ENCODE measurements around the gene PDE8A.
"Not testable (repeated sequence)": the region's sequence is repeated elsewhere in the genome, so short reads cannot be mapped to it uniquely, and the experiment has no call there.

Gene PDE8A

GRCh38 chr15:85011724-85012123 is 30.1 kb downstream of the PDE8A start:
- H3K36me3 ChIP-seq (ENCODE audit: control insufficient read depth, insufficient read depth, low read length); H3K4me1 ChIP-seq (ENCODE audit: control insufficient read depth, insufficient read depth, low read length); H3K27me3 ChIP-seq (ENCODE audit: control insufficient read depth, insufficient read depth, low read length); H3K27ac ChIP-seq (ENCODE audit: low read depth, low read length); H3K9ac ChIP-seq (ENCODE audit: low read length); H3K4me3 ChIP-seq (ENCODE audit: low read depth, low read length); H3K9me3 ChIP-seq (ENCODE audit: control insufficient read depth, insufficient read depth, low read depth, low read length): not testable (repeated sequence)

GRCh38 chr15:85013785-85014184 is 32.1 kb downstream of the PDE8A start:
- Histone ChIP-seq H3K36me3 (ENCODE audit: control insufficient read depth, insufficient read depth, low read length) (no peaks in the 10 kb centered on the region), H3K27ac (ENCODE audit: low read depth, low read length) (no peak overlapping the region)

GRCh38 chr15:85014932-85015331 is 33.3 kb downstream of the PDE8A start:
- H3K27me3 ChIP-seq (ENCODE audit: control insufficient read depth, insufficient read depth, low read length) = no peaks in the 10 kb centered on the region
- no peaks in the 10 kb centered on the region for H3K9me3 ChIP-seq (ENCODE audit: control insufficient read depth, insufficient read depth, low read depth, low read length)
- peaks cover under 1% of the 10 kb centered on the region for H3K4me1 ChIP-seq (ENCODE audit: control insufficient read depth, insufficient read depth, low read length)
- no peak overlapping the region for H3K27ac ChIP-seq (ENCODE audit: low read depth, low read length)
- no peak overlapping the region for H3K4me3 ChIP-seq (ENCODE audit: low read depth, low read length)
- no peaks in the 10 kb centered on the region for H3K36me3 ChIP-seq (ENCODE audit: control insufficient read depth, insufficient read depth, low read length)
- H3K9ac ChIP-seq (ENCODE audit: low read length) = no peak overlapping the region

More at GRCh38 chr15:85013785-85014184, 32.1 kb downstream of the PDE8A start:
- no peak overlapping the region for H3K4me3 ChIP-seq (ENCODE audit: low read depth, low read length)
- no peaks in the 10 kb centered on the region for H3K27me3 ChIP-seq (ENCODE audit: control insufficient read depth, insufficient read depth, low read length)
- H3K9me3 ChIP-seq (ENCODE audit: control insufficient read depth, insufficient read depth, low read depth, low read length) = no peaks in the 10 kb centered on the region
- H3K4me1 ChIP-seq (ENCODE audit: control insufficient read depth, insufficient read depth, low read length) = no peaks in the 10 kb centered on the region
- H3K9ac ChIP-seq (ENCODE audit: low read length) = no peak overlapping the region

- H3K36me3 ChIP-seq (ENCODE audit: control insufficient read depth, insufficient read depth, low read length) = no peaks in the 10 kb centered on the region
- no peak overlapping the region for H3K9ac ChIP-seq (ENCODE audit: low read length)
- H3K27me3 ChIP-seq (ENCODE audit: control insufficient read depth, insufficient read depth, low read length) = no peaks in the 10 kb centered on the region
- H3K4me3 ChIP-seq (ENCODE audit: low read depth, low read length) = no peak overlapping the region
- peaks cover 3% of the 10 kb centered on the region for H3K4me1 ChIP-seq (ENCODE audit: control insufficient read depth, insufficient read depth, low read length)
- H3K27ac ChIP-seq (ENCODE audit: low read depth, low read length) = no peak overlapping the region
- no peaks in the 10 kb centered on the region for H3K9me3 ChIP-seq (ENCODE audit: control insufficient read depth, insufficient read depth, low read depth, low read length)
Measured at GRCh38 chr15:85016275-85016674, 34.6 kb downstream of the PDE8A start.

GRCh38 chr15:85019815-85020590 is 38.3 kb downstream of the PDE8A start:
- Histone ChIP-seq H3K36me3 (ENCODE audit: control insufficient read depth, insufficient read depth, low read length) (no peaks in the 10 kb centered on the region), H3K27ac (ENCODE audit: low read depth, low read length) (no peak overlapping the region), H3K4me1 (ENCODE audit: control insufficient read depth, insufficient read depth, low read length) (peaks cover 9% of the 10 kb centered on the region), H3K9me3 (ENCODE audit: control insufficient read depth, insufficient read depth, low read depth, low read length) (no peaks in the 10 kb centered on the region), H3K9ac (ENCODE audit: low read length) (no peak overlapping the region), H3K27me3 (ENCODE audit: control insufficient read depth, insufficient read depth, low read length) (no peaks in the 10 kb centered on the region), H3K4me3 (ENCODE audit: low read depth, low read length) (no peak overlapping the region)

- Histone ChIP-seq H3K9me3 (ENCODE audit: control insufficient read depth, insufficient read depth, low read depth, low read length) (no peaks in the 10 kb centered on the region), H3K4me3 (ENCODE audit: low read depth, low read length) (no peak overlapping the region), H3K4me1 (ENCODE audit: control insufficient read depth, insufficient read depth, low read length) (peaks cover 10% of the 10 kb centered on the region), H3K36me3 (ENCODE audit: control insufficient read depth, insufficient read depth, low read length) (no peaks in the 10 kb centered on the region), H3K27me3 (ENCODE audit: control insufficient read depth, insufficient read depth, low read length) (no peaks in the 10 kb centered on the region), H3K27ac (ENCODE audit: low read depth, low read length) (no peak overlapping the region), H3K9ac (ENCODE audit: low read length) (no peak overlapping the region)
Measured at GRCh38 chr15:85021409-85021808, 39.8 kb downstream of the PDE8A start.

GRCh38 chr15:85022860-85023403 is 41.3 kb downstream of the PDE8A start:
- H3K36me3 ChIP-seq (ENCODE audit: control insufficient read depth, insufficient read depth, low read length) = no peaks in the 10 kb centered on the region
- H3K9me3 ChIP-seq (ENCODE audit: control insufficient read depth, insufficient read depth, low read depth, low read length) = no peaks in the 10 kb centered on the region
- no peaks in the 10 kb centered on the region for H3K27me3 ChIP-seq (ENCODE audit: control insufficient read depth, insufficient read depth, low read length)
- H3K4me3 ChIP-seq (ENCODE audit: low read depth, low read length) = no peak overlapping the region
- no peak overlapping the region for H3K9ac ChIP-seq (ENCODE audit: low read length)
- no peak overlapping the region for H3K27ac ChIP-seq (ENCODE audit: low read depth, low read length)
- peaks cover 15% of the 10 kb centered on the region for H3K4me1 ChIP-seq (ENCODE audit: control insufficient read depth, insufficient read depth, low read length)

GRCh38 chr15:85024003-85024402 is 42.3 kb downstream of the PDE8A start:
- no peak overlapping the region for H3K9ac ChIP-seq (ENCODE audit: low read length)
- H3K4me3 ChIP-seq (ENCODE audit: low read depth, low read length) = no peak overlapping the region
- no peak overlapping the region for H3K27ac ChIP-seq (ENCODE audit: low read depth, low read length)
- H3K9me3 ChIP-seq (ENCODE audit: control insufficient read depth, insufficient read depth, low read depth, low read length) = no peaks in the 10 kb centered on the region
- H3K36me3 ChIP-seq (ENCODE audit: control insufficient read depth, insufficient read depth, low read length) = no peaks in the 10 kb centered on the region
- H3K4me1 ChIP-seq (ENCODE audit: control insufficient read depth, insufficient read depth, low read length) = peaks cover 18% of the 10 kb centered on the region
- H3K27me3 ChIP-seq (ENCODE audit: control insufficient read depth, insufficient read depth, low read length) = no peaks in the 10 kb centered on the region

GRCh38 chr15:85024509-85025336 is 43.1 kb downstream of the PDE8A start:
- H3K4me1 ChIP-seq (ENCODE audit: control insufficient read depth, insufficient read depth, low read length) = peaks cover 18% of the 10 kb centered on the region
- H3K27me3 ChIP-seq (ENCODE audit: control insufficient read depth, insufficient read depth, low read length) = no peaks in the 10 kb centered on the region
- no peaks in the 10 kb centered on the region for H3K9me3 ChIP-seq (ENCODE audit: control insufficient read depth, insufficient read depth, low read depth, low read length)
- no peaks in the 10 kb centered on the region for H3K36me3 ChIP-seq (ENCODE audit: control insufficient read depth, insufficient read depth, low read length)
- H3K9ac ChIP-seq (ENCODE audit: low read length) = no peak overlapping the region
- no peak overlapping the region for H3K27ac ChIP-seq (ENCODE audit: low read depth, low read length)
- no peak overlapping the region for H3K4me3 ChIP-seq (ENCODE audit: low read depth, low read length)

- peaks cover 25% of the 10 kb centered on the region for H3K4me1 ChIP-seq (ENCODE audit: control insufficient read depth, insufficient read depth, low read length)
- H3K27me3 ChIP-seq (ENCODE audit: control insufficient read depth, insufficient read depth, low read length) = no peaks in the 10 kb centered on the region
- no peak overlapping the region for H3K27ac ChIP-seq (ENCODE audit: low read depth, low read length)
- no peak overlapping the region for H3K9ac ChIP-seq (ENCODE audit: low read length)
- H3K36me3 ChIP-seq (ENCODE audit: control insufficient read depth, insufficient read depth, low read length) = no peaks in the 10 kb centered on the region
- no peak overlapping the region for H3K4me3 ChIP-seq (ENCODE audit: low read depth, low read length)
- no peaks in the 10 kb centered on the region for H3K9me3 ChIP-seq (ENCODE audit: control insufficient read depth, insufficient read depth, low read depth, low read length)
Measured at GRCh38 chr15:85025516-85026251, 44.0 kb downstream of the PDE8A start.
